Liver (tissue), 3 donors: ENCODE results near the gene EP400.

Experiments
- TAF1 ChIP-seq: conservative IDR thresholded peaks from 2 replicates; pipeline ENCODE4 v1.6.1; 2016; ENCODE audit warnings: antibody characterized with exemption, mild to moderate bottlenecking
- TF ChIP-seq, protein P1 (sequence below): fragments of 150-350 bp; IDR thresholded peaks from 2 replicates; pipeline ENCODE4 v1.5.1; 2017; ENCODE audit warnings: improper control_type of control experiment, low read depth, low read length; ENCODE audit not compliant: missing input control
- donor health status: healthy.
- donor health status: healthy.

DNA sequence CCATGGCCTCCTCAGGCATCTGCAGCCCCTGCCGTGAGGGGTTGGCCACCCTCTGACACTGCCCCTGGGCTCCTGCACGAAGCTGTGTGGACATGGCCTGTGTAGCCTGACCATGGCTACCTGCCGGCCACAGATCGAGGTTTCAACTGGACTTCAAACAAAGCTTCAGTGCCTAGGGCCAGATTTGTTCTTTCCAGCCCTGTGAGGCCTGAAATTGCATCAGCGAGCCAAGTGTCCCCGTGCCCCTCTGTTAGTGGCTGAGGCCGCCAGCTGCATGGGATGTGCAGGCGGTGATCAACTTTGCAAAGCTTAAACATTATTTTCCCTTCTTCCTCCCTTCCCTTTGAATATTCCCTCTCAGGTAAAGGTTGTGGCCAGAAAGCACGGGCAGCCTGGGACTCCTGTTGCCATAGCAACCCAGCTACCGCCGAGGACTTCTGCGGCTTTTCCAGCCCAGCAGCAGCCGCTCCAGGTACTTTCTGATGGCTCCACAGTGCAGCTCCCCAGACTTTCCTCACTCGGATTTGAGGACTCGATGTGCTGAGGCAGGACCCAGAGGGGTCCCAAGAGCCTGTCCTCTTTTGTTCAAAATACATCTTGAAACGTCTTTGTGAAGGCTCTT, 158.6 kb downstream of the EP400 start:
- TF ChIP-seq, protein P1, sequence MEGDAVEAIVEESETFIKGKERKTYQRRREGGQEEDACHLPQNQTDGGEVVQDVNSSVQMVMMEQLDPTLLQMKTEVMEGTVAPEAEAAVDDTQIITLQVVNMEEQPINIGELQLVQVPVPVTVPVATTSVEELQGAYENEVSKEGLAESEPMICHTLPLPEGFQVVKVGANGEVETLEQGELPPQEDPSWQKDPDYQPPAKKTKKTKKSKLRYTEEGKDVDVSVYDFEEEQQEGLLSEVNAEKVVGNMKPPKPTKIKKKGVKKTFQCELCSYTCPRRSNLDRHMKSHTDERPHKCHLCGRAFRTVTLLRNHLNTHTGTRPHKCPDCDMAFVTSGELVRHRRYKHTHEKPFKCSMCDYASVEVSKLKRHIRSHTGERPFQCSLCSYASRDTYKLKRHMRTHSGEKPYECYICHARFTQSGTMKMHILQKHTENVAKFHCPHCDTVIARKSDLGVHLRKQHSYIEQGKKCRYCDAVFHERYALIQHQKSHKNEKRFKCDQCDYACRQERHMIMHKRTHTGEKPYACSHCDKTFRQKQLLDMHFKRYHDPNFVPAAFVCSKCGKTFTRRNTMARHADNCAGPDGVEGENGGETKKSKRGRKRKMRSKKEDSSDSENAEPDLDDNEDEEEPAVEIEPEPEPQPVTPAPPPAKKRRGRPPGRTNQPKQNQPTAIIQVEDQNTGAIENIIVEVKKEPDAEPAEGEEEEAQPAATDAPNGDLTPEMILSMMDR: no peak
- no peak for TF ChIP-seq TAF1
